NOMO-1 (cell line): ENCODE data around the gene ADPRH.
A peak's percentile ranks its signal among the peaks of the same experiment; 100 is the strongest.
"Not testable (repeated sequence)": the region's sequence is repeated elsewhere in the genome, so short reads cannot be mapped to it uniquely, and the experiment has no call there.

Source experiments
- DNase-seq, 2 experiments: peaks; one replicate each; lab custom pipeline; 2025; ENCODE audit not compliant: unreplicated experiment in 2 of 2; lab: John Stamatoyannopoulos, UW

ADPRH gene

GRCh38 chr3:119579366-119580066 lies at the start of gene ADPRH:
ADPRH (plus strand) TSS chr3:119579492; CDS start chr3:119582170, 2,678 bp downstream.
- peak; percentile 60 to 66 for DNase-seq

GRCh38 chr3:119529883-119530282 lies 49.4 kb upstream of the ADPRH start:
- DNase-seq = no peak

GRCh38 chr3:119530456-119530855 lies 48.8 kb upstream of the ADPRH start:
- DNase-seq = no peak

GRCh38 chr3:119531151-119531550 lies 48.1 kb upstream of the ADPRH start:
- DNase-seq = no peak

- DNase-seq = no peak
These were observed 45.0 kb upstream of the ADPRH start for GRCh38 chr3:119534296-119534695.

- DNase-seq = no peak
These were observed 42.5 kb upstream of the ADPRH start for GRCh38 chr3:119536757-119537156.

GRCh38 chr3:119538772-119539171 lies 40.5 kb upstream of the ADPRH start:
- DNase-seq = no peak

- DNase-seq = no peak
These were observed 37.7 kb upstream of the ADPRH start for GRCh38 chr3:119541547-119541946.

GRCh38 chr3:119542168-119542767 lies 37.0 kb upstream of the ADPRH start:
- no peak for DNase-seq

GRCh38 chr3:119543147-119543546 lies 36.1 kb upstream of the ADPRH start:
- no peak for DNase-seq

- no peak for DNase-seq
These were observed 32.1 kb upstream of the ADPRH start for GRCh38 chr3:119547227-119547626.

- DNase-seq = no peak
These were observed 31.0 kb upstream of the ADPRH start for GRCh38 chr3:119548341-119548740.

GRCh38 chr3:119550192-119550910 lies 28.9 kb upstream of the ADPRH start:
- no peak for DNase-seq

GRCh38 chr3:119551598-119551997 lies 27.7 kb upstream of the ADPRH start:
- no peak for DNase-seq

- not testable (repeated sequence) for DNase-seq
These were observed 26.4 kb upstream of the ADPRH start for GRCh38 chr3:119552928-119553327.

- DNase-seq = no peak
These were observed 25.4 kb upstream of the ADPRH start for GRCh38 chr3:119553823-119554415.

GRCh38 chr3:119555309-119555735 lies 24.0 kb upstream of the ADPRH start:
- DNase-seq = peak; percentile 19 to 57

- DNase-seq = no peak
These were observed 23.4 kb upstream of the ADPRH start for GRCh38 chr3:119555929-119556328.

GRCh38 chr3:119557192-119557876 lies 22.0 kb upstream of the ADPRH start:
- DNase-seq = no peak

GRCh38 chr3:119557877-119558269 lies 21.4 kb upstream of the ADPRH start:
- DNase-seq = no peak
